Central memory CD4-positive, alpha-beta T cell (primary cell): ENCODE data around the gene ENG.
A peak's percentile ranks its signal among the peaks of the same experiment; 100 is the strongest.
"Not testable (repeated sequence)": the region's sequence is repeated elsewhere in the genome, so short reads cannot be mapped to it uniquely, and the experiment has no call there.

Experiments used
- DNase-seq: peaks from one replicate; pipeline ENCODE4 v3.0.0; 2022

Gene ENG

DNA sequence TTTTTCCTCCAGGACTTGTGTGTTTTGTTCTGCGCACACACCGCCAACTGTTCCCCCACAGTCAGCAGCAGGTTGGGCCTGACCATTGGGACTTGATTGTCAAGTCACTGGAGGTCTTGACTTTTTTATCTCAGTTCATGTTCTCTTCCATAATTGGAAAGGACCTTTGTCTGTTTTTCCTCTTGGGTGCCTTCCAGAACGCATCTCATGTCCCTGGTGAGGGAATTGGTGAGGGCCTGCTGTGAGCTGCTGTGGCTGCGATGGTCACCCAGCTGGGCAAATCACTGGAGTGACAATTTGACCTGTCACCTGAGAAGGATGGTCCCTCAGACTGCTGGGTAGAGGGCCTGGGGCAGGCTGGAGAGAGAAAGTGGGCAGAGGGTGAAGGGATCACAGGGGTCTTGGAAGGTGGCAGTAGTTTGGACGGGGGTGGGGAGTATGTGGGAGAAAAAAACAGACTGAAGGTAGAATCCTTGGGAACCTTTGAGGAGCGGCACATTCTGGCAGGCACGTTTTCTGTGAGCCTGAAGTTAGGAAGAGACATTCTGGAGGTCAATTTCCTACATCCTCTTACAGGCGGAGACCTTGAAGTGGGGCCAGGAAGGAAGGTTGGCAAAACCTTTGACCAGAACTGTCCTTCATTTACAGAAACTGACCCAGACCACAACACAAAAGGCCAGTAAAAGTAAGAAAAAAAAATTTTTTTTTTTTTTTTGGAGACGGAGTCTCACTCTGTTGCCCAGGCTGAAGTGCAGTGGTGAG lies 64.2 kb downstream of the ENG start:
- DNase-seq, result no peak

- no peak for DNase-seq
Observed at GRCh38 chr9:127789179-127789578, 65.3 kb downstream of the ENG start.

DNA sequence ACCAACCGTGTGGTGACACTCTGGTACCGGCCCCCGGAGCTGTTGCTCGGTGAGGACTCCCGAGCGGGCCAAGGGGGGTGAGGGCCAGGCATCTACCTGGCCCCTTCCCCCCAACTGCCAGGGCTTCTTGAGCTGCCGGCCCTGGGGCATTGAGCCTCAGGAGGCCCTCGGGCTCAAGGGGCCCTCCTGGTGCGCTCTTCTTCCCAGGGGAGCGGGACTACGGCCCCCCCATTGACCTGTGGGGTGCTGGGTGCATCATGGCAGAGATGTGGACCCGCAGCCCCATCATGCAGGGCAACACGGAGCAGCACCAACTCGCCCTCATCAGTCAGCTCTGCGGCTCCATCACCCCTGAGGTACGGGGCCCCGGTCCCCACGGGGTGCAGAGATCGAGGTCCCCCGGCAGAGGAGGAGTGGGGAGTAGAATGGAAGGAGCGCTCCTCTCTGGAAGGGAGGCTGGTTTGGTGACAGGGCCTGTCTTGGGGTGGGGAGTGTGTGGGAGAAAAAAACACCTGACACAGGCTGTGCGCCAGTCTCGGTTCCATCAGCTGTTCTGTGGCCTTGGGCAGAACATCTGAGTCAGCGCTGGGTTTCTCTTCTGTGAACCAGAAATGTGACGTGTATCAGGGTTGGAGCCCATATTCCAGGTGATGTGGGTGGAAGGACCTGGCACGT lies 66.0 kb downstream of the ENG start:
- no peak for DNase-seq

GRCh38 chr9:127786773-127787104 lies 67.7 kb downstream of the ENG start:
- DNase-seq, result peak; percentile 15

DNA sequence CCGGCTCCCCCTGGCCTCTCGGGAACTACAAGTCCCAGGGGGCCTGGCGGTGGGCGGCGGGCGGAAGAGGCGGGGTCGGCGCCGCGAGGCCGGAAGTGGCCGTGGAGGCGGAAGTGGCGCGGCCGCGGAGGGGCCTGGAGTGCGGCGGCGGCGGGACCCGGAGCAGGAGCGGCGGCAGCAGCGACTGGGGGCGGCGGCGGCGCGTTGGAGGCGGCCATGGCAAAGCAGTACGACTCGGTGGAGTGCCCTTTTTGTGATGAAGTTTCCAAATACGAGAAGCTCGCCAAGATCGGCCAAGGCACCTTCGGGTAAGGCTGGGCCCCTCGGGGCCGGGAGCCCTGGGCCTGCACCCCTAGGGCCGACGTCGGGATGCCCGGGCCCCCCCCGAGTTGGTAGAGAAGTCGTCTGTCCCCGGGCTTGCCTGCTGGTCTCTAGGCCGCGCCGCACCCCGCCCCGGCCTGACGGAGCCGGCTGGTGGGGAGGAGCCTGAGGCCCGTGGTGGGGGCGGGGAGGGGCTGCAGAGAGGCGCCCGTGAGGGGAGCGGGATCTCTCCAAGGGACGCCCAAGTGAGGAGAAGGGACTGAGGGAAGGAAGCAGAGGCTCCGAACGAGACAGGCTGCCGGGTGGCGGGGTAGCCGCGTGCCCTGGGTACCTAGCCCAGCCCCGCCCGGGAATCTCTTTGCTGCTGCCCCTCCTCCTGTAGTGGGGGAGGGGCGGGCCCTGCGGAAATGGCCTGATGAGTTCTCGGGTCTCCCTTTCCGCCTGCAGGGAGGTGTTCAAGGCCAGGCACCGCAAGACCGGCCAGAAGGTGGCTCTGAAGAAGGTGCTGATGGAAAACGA lies 68.3 kb downstream of the ENG start, which contains the start of gene CDK9:
CDK9 (plus strand) TSS at position 102 of the 840 bp plus-strand sequence; CDS start at position 217, 115 bp downstream.
- peak; percentile 94 for DNase-seq

DNA sequence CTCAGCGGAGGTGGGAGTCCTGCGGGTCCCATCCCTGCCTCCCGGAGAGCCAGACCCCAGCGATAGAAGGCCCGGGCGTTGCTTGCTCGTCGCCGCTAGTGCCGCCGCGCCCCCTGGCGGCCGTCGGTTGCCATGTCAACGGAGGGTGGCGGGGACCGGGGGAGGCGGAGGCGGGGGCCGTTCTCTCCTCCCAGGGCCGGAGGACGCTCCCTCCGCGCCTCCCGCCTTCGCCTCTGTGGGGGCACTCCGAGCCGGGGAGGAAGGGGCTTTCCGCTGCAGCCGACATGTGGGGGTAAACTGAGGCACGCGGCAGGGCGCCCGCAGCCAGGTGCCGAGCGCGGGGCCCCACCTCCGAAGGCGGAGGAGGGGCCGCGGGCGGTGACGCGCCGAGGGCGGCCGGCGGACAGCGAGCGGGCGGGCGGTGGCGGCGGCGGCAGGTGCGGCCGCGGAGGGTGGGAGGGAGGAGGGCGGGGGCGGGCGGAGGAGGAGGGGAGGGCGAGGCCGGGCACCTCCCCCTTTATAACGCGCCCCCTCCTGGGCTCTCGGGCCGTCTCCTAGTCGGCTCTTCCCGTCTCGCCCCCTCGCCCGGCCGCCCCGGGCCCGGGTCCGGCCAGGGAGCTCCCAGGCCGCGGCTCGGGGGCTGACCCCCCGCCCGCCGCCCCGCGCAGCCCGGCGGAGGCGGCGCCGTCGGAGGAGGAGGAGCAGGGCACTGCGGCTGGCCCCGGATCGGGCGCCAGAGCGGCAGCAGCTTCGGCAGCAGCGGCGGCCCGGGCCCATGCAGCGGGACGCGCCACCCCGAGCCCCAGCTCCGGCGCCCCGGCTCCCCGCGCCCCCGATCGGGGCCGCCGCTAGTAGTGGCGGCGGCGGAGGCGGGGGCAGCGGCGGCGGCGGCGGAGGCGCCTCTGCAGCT lies 69.2 kb downstream of the ENG start:
- DNase-seq, result peak; percentile 87

- peak; percentile 76 for DNase-seq
Observed at GRCh38 chr9:127783111-127784008, 71.1 kb downstream of the ENG start.

GRCh38 chr9:127781806-127782205 lies 72.7 kb downstream of the ENG start:
- no peak for DNase-seq

GRCh38 chr9:127780909-127781308 lies 73.5 kb downstream of the ENG start:
- not testable (repeated sequence) for DNase-seq

DNA sequence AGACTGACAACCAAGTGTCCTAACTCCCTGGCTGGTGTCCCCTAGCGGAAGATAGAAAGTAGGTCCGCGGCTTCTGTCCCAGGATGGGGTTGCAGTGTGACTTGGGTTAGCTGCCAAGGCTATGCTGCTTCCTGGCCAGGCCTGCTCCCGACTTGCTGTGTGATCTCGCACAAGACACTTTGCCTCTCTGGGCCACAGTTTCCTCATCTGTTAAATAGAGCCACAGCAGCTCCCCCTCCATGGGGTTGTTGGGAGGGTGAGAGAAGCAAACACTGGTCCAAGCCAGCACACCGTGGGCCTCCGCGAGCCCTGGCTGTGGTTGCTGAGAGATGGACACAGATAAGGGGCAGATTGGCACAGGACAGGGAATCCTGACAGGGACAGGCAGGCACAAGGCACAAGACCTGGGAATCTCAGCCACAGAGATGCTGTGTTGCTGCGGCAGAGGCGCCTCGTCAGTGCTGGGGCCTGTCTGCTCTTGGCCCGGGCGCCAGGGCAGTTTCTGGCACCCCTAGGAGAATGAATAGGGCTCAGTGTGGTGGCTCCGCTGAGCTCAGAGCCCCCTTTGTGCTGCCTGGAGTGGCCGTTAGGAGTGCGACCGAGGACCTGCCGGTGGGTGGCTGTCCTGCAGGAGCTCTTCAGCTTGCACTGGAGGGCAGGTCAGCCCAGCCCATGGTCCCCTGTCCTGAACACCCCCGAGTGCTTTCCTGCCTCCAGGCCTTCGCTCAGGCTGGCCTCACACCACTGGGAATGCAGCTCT lies 74.2 kb downstream of the ENG start:
- DNase-seq, result no peak

DNA sequence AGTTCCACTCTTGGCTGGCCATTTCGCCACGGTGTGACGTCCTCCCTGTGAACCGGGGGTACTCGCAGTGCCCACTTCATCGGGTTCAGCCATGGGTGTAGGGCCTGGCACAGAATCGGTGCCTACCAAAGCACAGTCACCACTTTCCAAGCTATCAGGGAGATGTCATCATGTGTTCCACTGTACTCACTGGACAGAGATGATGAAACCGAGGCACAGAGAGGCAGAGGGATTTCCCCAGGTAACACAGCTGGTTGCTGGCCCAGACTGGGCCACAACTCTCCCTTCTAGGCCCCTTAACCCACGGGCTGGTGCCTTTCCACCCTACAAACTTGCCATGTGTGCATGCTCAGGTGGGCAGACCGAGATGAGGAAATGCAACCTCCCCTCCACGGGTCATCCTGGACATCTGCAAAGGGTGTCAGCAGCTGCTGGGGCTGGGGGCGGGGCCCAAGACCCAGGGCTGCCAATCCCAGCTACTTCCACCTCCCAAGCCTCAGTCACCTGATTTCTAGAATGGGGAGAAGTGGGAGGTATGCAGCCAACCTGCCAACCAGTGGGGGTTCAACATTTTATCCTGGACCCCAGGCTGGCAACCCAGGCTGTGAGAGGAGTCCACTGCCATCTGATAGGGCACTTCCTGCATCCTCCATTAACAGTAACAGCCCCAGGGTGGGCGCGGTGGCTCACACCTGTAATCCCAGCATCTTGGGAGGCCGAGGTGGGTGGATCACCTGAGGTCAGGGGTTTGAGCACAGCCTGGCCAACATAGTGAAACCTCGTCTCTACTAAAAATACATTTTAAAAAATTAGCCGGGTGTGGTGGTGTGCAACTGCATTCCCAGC lies 75.1 kb downstream of the ENG start:
- peak; percentile 42 for DNase-seq

DNA sequence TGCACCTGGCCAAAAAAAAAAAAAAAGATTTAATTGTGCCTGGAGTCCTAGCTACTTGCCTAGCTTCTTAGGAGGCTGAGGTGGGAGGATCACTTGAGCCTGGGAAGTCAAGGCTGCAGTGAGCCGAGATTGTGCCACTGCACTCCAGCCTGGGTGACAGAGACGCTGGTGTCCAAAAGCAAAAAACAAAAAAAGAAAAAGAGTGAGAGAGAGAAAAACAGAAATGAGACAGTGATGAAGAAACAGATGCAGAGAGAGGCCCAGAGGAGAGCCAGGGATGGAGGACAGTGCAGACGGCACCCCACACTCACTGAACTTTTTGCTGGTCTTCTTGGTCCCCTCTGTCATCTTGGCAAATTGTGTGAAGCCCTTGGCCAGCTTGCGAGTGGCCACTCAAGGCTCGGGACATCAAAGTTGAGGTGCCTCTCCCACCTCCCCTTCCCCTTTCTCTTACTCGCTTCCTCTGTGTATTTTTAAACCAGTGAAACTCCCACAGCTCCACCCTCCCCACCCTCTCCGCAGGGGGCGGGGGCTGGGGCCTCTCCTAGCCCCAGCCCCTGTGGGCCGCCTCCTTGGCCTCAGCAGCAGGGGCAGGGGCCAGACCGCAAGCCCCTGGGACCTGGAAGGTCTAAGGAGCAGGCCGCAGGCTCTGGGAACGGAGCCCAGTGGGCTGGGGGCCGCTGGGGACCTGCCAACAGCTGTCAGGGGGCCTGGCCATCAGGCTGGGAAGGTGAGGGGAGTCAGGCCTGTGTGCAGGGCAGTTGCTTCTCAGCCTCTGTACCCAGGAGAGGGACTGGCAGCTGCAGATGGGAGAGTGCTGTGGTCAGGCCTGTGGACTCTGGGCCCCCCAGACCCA lies 76.0 kb downstream of the ENG start, which contains the start of gene SH2D3C:
SH2D3C (minus strand) TSS at position 387 of the 856 bp plus-strand sequence; CDS start at position 348, 39 bp downstream.
- peak; percentile 30 for DNase-seq

DNA sequence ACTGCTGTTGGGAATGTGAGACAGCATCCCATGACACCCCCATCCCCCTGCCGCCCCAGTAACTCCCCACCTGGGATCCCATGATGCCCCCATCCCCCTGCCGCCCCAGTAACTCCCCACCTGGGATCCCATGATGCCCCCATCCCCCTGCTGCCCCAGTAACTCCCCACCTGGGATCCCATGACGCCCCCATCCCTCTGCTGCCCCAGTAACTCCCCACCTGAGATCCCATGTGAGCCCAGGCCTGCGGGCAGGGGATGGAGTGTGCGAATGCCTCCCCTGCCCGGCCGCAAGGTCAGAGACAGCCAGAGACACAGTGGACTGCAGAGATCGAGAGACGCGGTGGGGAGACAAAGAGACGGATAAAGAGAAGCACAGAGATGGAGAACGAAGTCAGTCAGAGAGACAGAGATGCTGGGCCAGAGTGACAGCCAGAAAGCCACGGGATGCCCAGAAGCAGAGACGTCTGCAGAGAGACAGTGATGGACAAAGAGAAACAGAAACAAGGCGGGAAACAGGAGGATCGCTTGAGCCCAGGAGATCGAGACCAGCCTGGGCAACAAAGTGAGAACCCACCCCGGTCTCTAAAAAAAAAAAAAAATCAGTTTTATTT lies 77.0 kb downstream of the ENG start:
- DNase-seq, result peak; percentile 17

- DNase-seq, result no peak
Observed at GRCh38 chr9:127776924-127777289, 77.6 kb downstream of the ENG start.

GRCh38 chr9:127776195-127776923 lies 78.1 kb downstream of the ENG start:
- DNase-seq, result peak; percentile 77

GRCh38 chr9:127773981-127774380 lies 80.5 kb downstream of the ENG start:
- no peak for DNase-seq

GRCh38 chr9:127773272-127773671 lies 81.2 kb downstream of the ENG start:
- DNase-seq, result no peak
